H1 (cell line): ENCODE measurements around the gene LSM7. TPM values are rescaled to one million over a fixed set of nuclear protein-coding genes. Genes with fewer than 3 reads are reported as not detected.

Source experiments
- BCL11A ChIP-seq, 2 experiments: IDR thresholded peaks; one replicate each; pipeline ENCODE4 v1.6.1; 2011; ENCODE audit warnings: low read depth in 2 of 2, low read length in 2 of 2, mild to moderate bottlenecking in 2 of 2
- CBX5 ChIP-seq: fragments of 300-800, 300-1000 bp; sonication (generic); IDR thresholded peaks from 2 replicates; pipeline ENCODE4 v1.7.1; 2016; ENCODE audit warnings: antibody characterized with exemption, low read length, low read depth
- CBX8 ChIP-seq: fragments of 300-800, 300-1000 bp; sonication (generic); IDR thresholded peaks from 2 replicates; pipeline ENCODE4 v1.7.1; 2016; ENCODE audit warnings: low read depth, low read length, borderline replicate concordance
- CHD7 ChIP-seq: fragments of 300-600 bp; sonication (generic); IDR thresholded peaks from 2 replicates; pipeline ENCODE4 v1.7.1; 2012; ENCODE audit warnings: low read length, moderate library complexity, mild to moderate bottlenecking, inconsistent platforms; ENCODE audit not compliant: insufficient replicate concordance
- JUN ChIP-seq: IDR thresholded peaks from 2 replicates; pipeline ENCODE4 v1.6.1; 2011; ENCODE audit warnings: low read depth, mild to moderate bottlenecking, improper control_type of control experiment, low read length
- JUND ChIP-seq: IDR thresholded peaks from 2 replicates; pipeline ENCODE4 v1.6.1; 2011; ENCODE audit warnings: mild to moderate bottlenecking, improper control_type of control experiment, low read length
- KDM1A ChIP-seq: fragments of 200-600, 300-600 bp; sonication (generic); IDR thresholded peaks from 2 replicates; pipeline ENCODE4 v1.7.1; 2016; ENCODE audit warnings: mild to moderate bottlenecking, low read length, borderline replicate concordance
- KDM5A ChIP-seq: fragments of 200-600 bp; IDR thresholded peaks from 2 replicates; pipeline ENCODE4 v1.7.1; 2012; ENCODE audit warnings: mild to moderate bottlenecking, low read length, inconsistent platforms, mixed read lengths
- SP2 ChIP-seq: IDR thresholded peaks from 2 replicates; pipeline ENCODE4 v1.6.1; 2012; ENCODE audit warnings: mild to moderate bottlenecking, low read length, inconsistent platforms
- SP4 ChIP-seq: IDR thresholded peaks from 2 replicates; pipeline ENCODE4 v1.6.1; 2012; ENCODE audit warnings: low read length, inconsistent platforms
- TEAD4 ChIP-seq: IDR thresholded peaks from 2 replicates; pipeline ENCODE4 v1.6.1; 2012; ENCODE audit warnings: low read depth, low read length, inconsistent platforms, mixed read lengths
- polyA plus RNA-seq, 7 experiments: library from polyadenylated mRNA; depleted of rRNA in 3 of 7; stranded (reverse) in 5 of 7; unstranded in 2 of 7; fragments of >200 nt in 5 of 7; fragments of 200-250 nt in 2 of 7; gene quantifications; 1 replicate in 5 of 7; 2 replicates in 1 of 7; 4 replicates in 1 of 7; pipeline versions ENCODE4 v1.2.1 to v1.2.3, GENCODE V29; 2011 to 2013; ENCODE audit warnings: missing spikeins in 2 of 7, mixed read lengths in 2 of 7
- total RNA-seq: library from RNA; stranded (reverse); fragmentation: NEBNext Ultra II Directional; extraction: Animal tissue kit (Norgen Biotek cat#: 25700); gene quantifications from 2 replicates; pipeline ENCODE4 v1.2.1, GENCODE V29; 2021

Gene LSM7
- total and polyA plus RNA-seq, 2 of the 8 experiments (the other 6 are each of a cell fraction or from before 2014, with no cell fraction given) = 228 to 1,335 TPM

- TF ChIP-seq CHD7 = no peak
- TF ChIP-seq JUND = no peak
- TF ChIP-seq TEAD4 = no peak
- no peak for TF ChIP-seq SP2
- no peak for TF ChIP-seq KDM5A
- TF ChIP-seq CBX5 = no peak
- no peak for TF ChIP-seq SP4
- no peak for TF ChIP-seq KDM1A
- no peak for TF ChIP-seq BCL11A (IDR thresholded peaks at IDR 0.05; ENCODE audit: low read depth in 2 of 2, low read length in 2 of 2)
- no peak for TF ChIP-seq JUN
- no peak for TF ChIP-seq CBX8
These were observed 46.4 kb upstream of the LSM7 start (continued) for GRCh38 chr19:2374808-2375207.
